Germinal center (tissue), 1 donor: ENCODE data around the gene LRP1.

ENCODE experiments used
- DNase-seq: peaks from one replicate; pipeline ENCODE4 v3.0.0; 2012; ENCODE audit warnings: mixed read lengths, low spot score

Gene LRP1

GRCh38 chr12:57127726-57128518 lies at the start of gene LRP1:
Gene LRP1 (plus strand): TSS chr12:57128483. CDS start chr12:57128965, 482 bp downstream.
- DNase-seq, result peak; percentile 79

GRCh38 chr12:57078519-57079404 lies 49.5 kb upstream of the LRP1 start, which contains the start of gene NEMP1:
Gene NEMP1 (minus strand): TSS chr12:57078791. CDS start chr12:57078745, 46 bp downstream.
- DNase-seq, result peak; percentile 98

- DNase-seq, result no peak
Observed at GRCh38 chr12:57079821-57080220, 48.5 kb upstream of the LRP1 start.

- DNase-seq, result no peak
Observed at GRCh38 chr12:57080855-57081254, 47.4 kb upstream of the LRP1 start.

- DNase-seq, result peak; percentile 2
Observed at GRCh38 chr12:57085999-57086492, 42.2 kb upstream of the LRP1 start.

- peak; percentile 63 for DNase-seq
Observed at GRCh38 chr12:57086493-57087009, 41.7 kb upstream of the LRP1 start.

- DNase-seq, result peak; percentile 84
Observed at GRCh38 chr12:57087010-57087690, 41.1 kb upstream of the LRP1 start.

- peak; percentile 74 for DNase-seq
Observed at GRCh38 chr12:57087691-57088353, 40.5 kb upstream of the LRP1 start.

GRCh38 chr12:57088354-57089270 lies 39.7 kb upstream of the LRP1 start, which contains the start of gene NAB2:
Gene NAB2 (plus strand): TSS chr12:57089114. CDS start chr12:57089272, 158 bp downstream.
- peak; percentile 95 for DNase-seq

- DNase-seq, result peak; percentile 50
Observed at GRCh38 chr12:57089271-57090245, 38.7 kb upstream of the LRP1 start.

- DNase-seq, result no peak
Observed at GRCh38 chr12:57090490-57090889, 37.8 kb upstream of the LRP1 start.

- no peak for DNase-seq
Observed at GRCh38 chr12:57090924-57091637, 37.2 kb upstream of the LRP1 start.

GRCh38 chr12:57091638-57092528 lies 36.4 kb upstream of the LRP1 start:
- DNase-seq, result peak; percentile 1

- peak; percentile 2 for DNase-seq
Observed at GRCh38 chr12:57092529-57092862, 35.8 kb upstream of the LRP1 start.

GRCh38 chr12:57092876-57093414 lies 35.3 kb upstream of the LRP1 start:
- no peak for DNase-seq

GRCh38 chr12:57093415-57094207 lies 34.7 kb upstream of the LRP1 start:
- peak; percentile 85 for DNase-seq
